HG02763 (cell line): ENCODE measurements around the gene SLC25A25.
"Not testable (repeated sequence)": the region's sequence is repeated elsewhere in the genome, so short reads cannot be mapped to it uniquely, and the experiment has no call there.

ENCODE experiments used
- ATAC-seq: cut with Tn5 transposase; IDR thresholded peaks from one replicate; pipeline ENCODE4 v1.9.1; 2021; ENCODE audit warnings: mild to moderate bottlenecking, moderate library complexity; ENCODE audit not compliant: unreplicated experiment

SLC25A25 gene

DNA sequence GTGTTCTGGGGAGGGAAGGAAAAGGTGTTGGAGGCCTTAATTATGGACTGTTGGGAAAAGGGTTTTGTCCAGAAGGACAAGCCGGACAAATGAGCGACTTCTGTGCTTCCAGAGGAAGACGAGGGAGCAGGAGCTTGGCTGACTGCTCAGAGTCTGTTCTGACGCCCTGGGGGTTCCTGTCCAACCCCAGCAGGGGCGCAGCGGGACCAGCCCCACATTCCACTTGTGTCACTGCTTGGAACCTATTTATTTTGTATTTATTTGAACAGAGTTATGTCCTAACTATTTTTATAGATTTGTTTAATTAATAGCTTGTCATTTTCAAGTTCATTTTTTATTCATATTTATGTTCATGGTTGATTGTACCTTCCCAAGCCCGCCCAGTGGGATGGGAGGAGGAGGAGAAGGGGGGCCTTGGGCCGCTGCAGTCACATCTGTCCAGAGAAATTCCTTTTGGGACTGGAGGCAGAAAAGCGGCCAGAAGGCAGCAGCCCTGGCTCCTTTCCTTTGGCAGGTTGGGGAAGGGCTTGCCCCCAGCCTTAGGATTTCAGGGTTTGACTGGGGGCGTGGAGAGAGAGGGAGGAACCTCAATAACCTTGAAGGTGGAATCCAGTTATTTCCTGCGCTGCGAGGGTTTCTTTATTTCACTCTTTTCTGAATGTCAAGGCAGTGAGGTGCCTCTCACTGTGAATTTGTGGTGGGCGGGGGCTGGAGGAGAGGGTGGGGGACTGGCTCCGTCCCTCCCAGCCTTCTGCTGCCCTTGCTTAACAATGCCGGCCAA, 40.4 kb downstream of the SLC25A25 start:
- ATAC-seq = no peak

DNA sequence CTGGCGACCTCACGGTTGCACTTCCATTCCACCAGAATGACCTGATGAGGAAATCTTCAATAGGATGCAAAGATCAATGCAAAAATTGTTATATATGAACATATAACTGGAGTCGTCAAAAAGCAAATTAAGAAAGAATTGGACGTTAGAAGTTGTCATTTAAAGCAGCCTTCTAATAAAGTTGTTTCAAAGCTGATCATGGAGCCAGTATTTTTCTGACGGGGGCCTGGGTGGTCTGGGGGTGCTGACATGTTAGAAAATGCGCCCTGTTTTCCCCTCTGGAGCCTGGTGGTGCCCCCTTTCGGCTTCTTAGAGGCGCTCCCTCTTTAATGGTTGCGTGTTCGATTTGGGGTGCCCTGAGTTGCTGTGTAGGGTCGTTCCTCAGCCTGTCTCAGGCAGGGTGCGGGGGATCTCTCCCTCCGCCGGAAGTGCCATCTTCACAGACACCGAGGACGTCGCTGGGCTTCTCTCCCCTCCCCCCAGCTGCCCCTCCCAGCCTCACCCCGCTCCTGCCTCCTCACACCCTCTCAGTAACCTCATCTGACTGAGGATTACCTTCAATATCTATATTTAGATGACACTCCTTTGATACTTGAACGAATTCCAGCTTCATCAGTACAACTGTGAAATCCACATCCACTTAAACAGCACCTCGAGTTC, 41.1 kb downstream of the SLC25A25 start:
- no peak for ATAC-seq

DNA sequence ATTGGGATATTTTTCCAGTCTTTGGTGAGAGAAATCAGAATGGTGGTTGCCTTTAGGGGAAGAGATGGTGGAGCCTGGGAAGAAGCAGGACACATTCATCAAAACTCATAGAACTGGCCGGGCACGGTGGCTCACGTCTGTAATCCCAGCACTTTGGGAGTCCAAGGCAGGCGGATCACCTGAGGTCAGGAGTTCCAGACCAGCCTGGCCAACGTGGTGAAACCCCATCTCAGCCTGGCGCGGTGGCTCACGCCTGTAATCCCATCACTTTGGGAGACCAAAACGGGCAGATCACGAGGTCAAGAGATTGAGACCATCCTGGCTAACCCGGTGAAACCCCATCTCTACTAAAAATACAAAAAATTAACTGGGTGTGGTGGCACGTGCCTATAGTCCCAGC, 43.7 kb downstream of the SLC25A25 start:
- not testable (repeated sequence) for ATAC-seq

DNA sequence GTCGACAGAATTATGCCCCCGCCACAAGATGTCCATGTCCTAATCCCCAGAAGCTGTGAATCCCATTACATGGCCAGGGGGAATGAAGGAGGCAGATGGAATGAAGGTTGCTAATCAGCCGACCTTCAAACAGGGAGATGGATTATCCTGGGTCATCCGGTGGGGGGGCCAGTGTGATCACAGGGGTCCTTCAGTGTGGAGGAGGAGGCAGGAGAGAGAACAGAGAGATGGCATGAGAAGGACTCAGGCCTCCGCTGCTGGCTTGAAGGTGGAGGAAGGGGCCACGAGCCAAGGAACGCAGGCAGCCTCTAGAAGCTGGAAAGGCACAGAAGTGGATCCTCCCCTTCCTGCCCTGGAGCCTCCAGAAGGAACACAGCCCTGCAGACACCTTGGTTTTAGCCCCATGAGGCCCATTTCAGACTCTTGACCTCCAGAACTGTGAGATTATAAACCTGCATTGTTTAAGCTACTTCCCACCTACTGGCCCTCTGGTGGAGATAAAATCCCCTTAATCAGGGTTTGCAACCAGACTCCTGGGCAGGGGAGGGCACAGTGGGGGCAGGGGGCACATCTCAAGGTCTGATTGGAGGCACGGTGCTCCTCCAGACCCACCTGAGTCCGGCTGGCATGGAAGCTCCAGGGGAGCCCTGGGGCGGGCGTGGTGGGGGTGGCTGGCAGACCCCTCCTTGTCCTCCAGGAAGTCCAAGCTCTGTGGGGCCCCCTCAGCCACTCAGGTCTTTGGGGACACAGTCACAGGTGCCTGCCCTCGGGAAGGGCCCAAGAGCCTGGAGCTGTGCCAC, 45.7 kb downstream of the SLC25A25 start:
- ATAC-seq = no peak

DNA sequence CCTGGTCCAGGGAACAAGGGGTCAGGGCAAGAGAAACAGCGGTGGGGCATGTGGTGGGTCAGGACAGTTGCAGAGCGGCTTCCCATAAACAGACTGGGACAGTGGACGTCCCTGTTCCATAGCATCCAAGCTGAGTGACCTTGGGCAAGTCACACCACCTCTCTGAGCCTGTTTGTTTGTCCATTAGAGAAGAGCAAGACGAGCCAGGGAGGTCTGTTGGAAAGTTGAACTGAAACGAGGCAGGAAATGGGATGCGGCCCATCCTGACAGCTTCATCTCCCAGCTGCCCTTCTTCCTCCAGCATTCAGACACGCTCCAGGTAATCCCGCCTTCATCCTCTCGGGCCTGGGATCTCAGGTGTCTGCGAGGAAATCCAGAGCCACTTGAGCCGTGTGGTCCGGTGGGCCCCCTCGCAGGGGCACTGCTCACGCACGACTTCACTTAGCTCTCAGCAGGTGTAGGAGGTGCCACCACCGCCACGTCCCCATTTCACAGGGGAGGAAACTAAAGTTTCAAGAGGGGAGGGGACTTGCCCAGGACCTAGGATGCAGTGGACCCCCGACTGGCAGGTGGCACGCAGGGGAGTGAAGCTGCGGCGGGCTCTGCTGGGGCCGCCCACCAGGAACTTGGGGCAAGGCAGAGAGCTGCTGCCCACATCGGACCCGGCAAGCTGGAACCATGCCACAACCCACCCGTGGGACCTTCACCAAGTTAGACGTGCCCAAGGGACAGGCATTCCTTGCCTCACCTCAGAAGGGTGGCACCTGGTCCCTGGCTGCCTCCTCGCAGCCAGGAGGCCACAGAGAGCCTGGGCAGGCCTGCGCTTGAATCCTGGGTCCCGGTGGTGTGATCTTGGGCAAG, 46.5 kb downstream of the SLC25A25 start:
- ATAC-seq = no peak

DNA sequence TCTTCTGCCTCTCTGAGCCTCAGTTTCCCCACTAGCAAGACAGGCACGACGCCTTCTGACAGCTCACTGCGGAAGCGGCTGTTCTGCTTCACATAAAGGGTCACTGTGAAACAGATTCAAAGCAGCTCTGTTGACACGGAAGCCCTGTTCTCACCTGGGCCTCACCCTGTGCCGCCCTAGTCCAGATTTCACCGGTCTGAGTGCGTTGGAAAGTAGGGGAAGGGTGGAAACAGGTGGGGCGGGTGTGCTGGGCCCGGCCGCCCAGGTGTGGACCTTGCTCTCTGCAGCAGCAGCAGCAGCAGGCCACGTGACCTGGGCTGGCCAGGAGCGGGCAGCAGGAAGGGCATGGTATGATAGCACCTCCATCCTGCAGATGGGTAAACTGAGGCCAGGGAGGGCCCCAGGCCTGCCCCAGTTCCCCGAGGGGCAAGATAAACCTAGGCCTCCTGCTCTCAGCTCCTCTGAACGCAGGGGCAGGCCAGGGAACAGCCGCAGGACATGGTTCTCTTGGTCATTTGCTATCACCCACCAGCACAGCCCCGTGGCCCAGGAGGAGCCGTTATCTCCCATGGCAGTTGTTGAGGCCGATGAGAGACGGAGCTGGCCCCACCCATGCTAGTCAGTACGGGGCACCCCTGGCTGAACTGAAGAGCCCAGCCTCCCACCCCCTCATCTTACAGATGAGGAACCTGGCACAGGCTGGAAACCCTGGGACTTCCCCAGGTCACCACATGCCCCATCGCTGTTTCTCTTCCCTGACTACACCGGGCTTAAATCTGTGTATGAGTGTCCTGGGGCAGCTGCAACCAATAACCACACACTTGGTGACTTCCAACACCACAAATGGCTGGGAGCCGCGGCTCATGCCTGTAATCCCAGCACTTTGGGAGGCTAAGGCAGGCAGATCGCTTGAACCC, 47.4 kb downstream of the SLC25A25 start:
- ATAC-seq = no peak

DNA sequence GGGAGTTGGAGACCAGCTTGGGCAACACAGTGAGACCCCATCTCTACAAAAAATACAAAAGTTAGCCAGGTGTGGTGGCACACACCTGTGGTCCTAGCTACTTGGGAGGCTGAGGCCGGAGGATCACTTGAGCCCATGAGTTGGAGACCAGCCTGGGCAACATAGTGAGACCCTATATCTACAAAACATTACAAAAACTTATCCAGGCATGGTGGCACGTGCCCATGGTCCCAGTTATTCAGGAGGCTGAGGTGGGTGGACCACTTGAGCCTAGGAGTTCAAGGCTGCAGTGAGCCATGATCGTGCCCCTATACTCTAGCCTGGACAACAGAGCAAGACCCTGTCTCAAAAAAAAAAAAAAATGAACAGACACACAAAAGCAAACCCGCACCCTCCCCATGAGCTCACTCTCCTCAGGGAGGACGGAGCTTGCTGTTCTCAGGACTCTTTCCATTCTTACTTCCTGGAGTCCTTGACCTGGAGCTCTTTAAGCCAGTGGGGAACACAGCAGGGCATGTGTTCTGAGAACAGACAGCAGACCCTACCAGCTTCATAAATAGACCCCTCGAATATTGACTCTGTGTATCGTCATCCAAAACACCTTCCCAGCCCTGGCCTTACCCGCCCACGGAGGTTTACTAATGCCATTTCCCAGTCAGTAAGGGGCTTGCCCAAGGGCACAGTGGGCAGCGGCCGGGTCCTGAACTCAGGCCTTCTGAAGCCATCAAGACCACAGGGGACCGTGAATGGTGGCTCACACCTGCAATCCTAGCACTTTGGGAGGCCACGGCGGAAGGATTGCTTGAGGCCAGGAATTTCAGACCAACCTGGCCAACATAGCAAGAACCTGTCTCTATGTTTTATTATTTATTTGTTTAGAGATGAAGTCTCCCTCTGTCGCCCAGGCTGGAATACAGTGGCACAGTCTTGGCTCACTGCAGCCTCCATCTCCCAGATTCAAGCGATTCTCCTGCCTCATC, 48.4 kb downstream of the SLC25A25 start:
- ATAC-seq = no peak

DNA sequence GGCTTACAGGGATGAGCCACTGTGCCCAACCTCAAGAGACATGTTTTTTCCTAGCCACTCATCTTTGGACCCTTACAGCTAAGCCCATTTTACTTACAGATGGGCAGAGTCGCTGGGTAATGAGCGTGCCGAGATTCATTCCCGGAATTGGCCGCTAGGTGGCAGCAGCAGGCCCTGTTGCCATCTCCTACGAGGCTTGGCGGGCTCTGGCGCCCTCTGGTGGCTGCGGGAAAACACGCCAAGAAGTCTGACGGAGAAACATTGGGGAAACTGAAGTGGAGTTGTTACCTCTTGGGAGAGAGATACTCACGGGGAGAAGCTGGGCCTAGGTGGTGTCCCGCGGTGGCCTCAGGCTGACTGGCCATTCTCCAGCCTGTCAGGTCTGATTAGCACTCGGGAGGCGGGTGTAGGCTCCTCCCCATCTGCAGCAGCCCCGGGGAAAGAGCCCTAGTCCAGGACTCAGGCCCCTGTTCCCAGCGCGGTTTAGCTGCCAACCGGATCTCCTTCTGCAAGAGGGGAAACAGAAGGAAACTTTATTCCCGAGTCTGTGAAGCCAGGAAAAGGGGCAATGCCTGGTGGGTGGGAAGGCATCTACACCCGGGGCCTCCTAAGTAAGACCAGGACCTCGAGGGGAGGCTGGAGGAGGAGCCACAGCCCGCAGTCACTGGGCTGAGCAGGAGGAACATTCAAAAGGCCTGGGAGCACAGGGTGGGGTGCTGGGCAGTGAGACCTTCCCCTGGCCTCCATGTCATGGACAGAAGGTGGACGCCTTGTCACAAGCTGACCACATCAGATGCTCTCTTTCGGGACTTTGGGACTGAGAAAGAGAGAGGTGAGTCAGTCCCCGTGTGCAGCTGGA, 49.8 kb downstream of the SLC25A25 start:
- ATAC-seq = no peak

DNA sequence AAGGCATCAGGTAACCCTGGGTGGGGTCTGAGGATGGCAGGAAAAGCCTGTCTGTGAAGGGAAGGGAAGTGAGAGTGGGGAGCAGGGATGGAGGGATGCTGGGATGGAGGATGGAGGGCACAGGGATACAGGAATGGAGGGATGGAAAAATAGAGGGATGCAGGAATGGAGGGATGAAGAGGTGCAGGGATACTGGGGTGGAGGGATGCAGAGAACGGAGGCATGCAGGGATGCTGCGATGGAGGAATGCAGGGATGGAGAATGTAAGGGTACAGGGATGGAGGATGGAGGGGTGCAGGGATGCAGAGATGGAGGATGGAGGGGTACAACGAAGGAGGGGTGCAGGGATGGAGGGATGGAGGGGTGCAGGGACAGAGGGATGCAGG, 50.4 kb downstream of the SLC25A25 start:
- no peak for ATAC-seq

DNA sequence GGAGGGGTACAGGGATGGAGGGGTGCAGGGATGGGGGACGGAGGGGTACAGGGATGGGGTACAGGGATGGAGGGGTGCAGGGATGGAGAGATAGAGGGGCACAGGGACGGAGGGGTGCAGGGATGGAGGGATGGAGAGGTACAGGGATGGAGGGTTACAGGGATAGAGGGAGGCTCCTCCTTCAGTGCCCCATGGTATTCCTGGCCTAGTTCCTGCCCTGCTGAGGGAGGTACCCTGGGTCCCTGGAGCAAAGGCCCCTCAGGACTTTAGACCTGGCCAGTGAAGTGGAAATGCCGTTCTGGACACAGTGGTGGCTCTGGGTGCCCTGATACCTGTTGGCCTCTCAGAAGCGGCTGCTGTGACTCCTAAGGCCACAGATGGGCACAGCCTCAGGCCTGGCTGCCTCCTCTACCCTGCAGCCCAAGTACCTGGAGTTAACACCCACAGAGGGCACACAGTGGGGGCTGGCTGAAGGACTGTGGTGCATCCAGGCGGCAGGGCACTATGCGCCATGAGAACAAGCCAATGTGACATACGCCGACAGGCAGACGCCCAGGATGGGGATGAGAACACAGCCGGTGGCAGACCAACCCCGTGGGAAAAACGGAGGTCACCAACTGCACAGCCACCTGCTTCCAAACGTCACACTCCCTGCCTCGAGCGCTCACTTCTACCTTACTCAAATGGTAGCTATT, 51.1 kb downstream of the SLC25A25 start:
- ATAC-seq = no peak

DNA sequence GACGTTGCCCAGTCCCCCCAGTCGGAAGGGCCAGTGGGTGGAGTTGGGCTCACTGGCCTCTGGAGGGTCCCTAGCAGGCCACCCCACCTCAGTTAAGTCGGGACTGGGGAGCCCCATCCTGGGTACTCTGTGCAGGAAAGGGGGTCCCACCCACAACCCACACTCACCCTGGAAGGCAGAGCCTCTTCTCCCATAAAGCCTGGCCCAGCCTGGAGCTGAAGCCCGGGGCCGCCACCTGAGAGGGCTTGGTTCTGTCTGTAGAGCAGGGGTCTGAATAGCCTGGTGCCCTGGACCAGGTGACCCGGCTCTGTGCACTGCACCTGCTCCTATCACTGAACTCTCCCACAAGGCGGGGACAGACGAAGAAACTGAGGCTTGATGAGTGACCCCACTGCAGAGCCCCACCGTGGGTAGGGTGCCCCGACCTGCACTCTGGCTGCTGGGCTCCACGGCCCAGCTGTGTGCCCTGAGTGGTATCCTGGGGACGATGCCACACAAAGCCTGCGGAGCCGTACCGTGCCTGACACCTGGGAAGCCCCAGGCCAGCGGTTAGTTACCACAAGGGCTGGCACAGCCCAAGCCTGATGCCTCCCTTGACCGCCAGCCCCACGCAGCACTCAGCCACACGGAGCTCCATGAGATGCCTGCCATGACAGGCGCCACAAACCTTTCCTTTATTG, 52.2 kb downstream of the SLC25A25 start:
- ATAC-seq = no peak

DNA sequence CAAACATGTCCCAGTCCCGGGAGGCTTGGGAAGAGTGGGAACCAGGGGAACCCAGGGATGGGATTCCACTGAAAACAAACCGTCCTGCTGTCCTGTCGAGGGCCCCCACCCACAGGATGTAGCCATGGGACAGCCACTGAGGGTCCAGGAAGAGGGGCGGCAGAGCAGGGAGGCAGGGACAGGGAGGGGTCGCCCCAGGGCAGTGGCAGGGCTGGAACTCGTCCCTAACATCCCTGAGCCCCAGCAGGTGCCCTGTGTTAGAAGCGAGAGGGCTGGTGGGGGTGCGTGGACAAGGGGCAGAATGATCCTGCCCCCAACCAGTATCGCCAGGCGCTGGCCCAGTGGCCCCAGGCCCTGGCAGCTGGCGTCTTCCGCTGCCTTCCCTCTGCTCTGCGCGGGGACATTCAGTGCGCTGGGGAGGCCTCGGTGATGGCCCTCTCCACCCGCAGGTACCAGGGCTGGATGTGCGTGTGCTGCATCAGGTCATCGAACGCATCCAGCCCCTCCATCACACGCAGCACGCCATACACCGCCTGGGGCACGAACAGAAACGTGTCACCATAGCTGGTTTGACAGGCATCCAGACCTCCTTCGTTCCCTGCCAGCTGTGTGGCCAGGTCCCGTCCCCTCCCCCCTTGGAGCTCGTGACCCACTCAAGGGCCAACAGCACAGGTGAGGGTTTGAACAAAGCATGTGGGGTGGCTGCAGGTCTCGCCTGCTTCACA, 52.9 kb downstream of the SLC25A25 start:
- no peak for ATAC-seq

DNA sequence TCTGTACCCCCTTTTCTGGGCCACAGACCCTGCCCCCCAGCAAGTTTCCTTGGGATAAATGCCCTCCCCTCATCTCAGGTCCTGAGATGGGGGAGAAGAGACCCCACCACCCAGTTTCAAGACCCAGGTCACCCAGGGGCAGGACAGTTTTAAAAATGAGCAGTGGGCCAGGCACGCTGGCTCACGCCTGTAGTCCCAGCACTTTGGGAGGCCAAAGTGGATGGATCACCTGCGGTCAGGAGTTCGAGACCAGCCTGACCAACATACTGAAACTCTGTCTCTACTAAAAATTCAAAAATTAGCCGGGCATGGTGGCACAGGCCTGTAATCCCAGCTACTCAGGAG, 53.4 kb downstream of the SLC25A25 start:
- ATAC-seq = no peak

DNA sequence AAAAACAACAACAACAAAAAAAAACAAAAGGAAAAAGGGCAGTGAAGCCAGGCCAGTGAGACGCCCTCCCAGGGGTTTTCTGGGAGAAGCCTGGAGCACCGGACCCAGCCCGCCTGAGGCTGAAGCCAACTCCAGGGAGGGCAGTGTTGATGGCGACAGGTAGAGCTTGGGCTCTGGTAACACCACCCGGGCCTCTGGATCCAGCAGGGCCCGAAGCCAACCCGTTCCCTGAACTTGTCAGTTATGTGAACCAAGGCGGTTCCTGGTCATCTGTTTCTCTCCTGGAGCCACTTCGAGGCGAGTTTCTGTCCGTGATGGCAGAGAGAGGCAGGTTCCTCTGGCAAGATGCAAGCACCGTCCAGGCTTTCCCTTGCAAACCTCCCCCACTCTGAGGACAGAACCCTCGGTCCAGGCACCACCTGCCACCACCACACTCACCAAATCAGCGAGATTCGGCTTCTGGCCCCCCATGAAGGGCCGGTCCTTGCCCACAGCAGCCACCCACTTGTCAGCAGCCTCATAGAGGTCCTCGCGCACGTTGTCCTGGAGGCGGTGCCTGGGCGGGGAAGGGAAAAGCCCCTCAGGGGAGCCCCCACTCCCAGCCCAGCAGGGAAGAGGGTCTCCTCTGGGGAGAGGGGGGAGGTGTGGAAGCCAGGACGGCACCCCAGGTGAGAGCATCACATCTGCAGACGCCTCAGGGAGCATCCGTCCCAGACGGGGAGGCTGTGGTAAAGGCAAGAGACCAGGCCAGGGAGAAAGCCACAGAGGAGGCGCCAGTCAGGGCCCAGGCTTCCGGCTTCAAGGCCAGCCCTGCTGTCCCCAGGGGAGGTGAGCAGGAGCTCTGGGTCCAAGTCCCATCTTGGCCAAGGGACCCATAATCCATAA, 54.1 kb downstream of the SLC25A25 start:
- no peak for ATAC-seq

DNA sequence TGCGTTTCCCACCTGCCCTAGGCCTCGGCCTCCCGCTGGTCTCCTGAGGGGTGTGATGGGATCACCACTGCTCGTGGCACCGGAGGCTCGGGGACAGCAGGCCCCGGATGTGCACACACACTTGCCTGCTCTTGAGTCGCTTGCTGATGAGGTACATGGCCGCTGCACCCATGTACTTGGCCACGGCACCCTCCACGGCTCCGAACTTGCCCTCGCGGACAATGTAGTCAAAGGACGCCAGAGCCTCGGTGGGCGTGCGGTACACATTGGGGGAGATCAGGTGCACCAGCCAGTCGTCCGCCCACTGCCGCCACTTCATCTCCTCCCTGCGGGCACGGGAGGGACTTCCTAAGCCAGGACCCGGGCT, 54.8 kb downstream of the SLC25A25 start:
- no peak for ATAC-seq
